Neural progenitor cell (in vitro differentiated cells): ENCODE measurements around the gene FTCD. TPM values are rescaled to one million over a fixed set of nuclear protein-coding genes. Genes with fewer than 3 reads are reported as not detected.

Source experiments
- DNase-seq: peaks from one replicate; pipeline ENCODE4 v3.0.0-alpha.2; 2016; ENCODE audit warnings: low spot score
- H2AFZ ChIP-seq: fragments of 200-600 bp; sonication (generic); replicated peaks from 2 replicates; pipeline ENCODE4 v1.6.1; 2016; ENCODE audit warnings: antibody characterized with exemption
- H3F3A ChIP-seq: fragments of 200-600 bp; sonication (generic); 2 replicates; pipeline ENCODE4 v1.6.1; 2016; ENCODE audit warnings: antibody characterized with exemption, low read depth
- H3K27ac ChIP-seq: fragments of 200-600 bp; sonication (generic); 2 replicates; pipeline ENCODE4 v1.5.1; 2016; ENCODE audit warnings: mild to moderate bottlenecking
- H3K27me3 ChIP-seq: fragments of 200-600 bp; sonication (generic); 2 replicates; pipeline ENCODE4 v1.6.1; 2016; ENCODE audit warnings: mild to moderate bottlenecking, moderate library complexity
- H3K36me3 ChIP-seq: fragments of 200-600 bp; sonication (generic); 2 replicates; pipeline ENCODE4 v1.5.1; 2016
- H3K4me1 ChIP-seq: fragments of 200-600 bp; sonication (generic); 2 replicates; pipeline ENCODE4 v1.6.1; 2016; ENCODE audit warnings: mixed run types
- H3K4me2 ChIP-seq: fragments of 200-600 bp; sonication (generic); 2 replicates; pipeline ENCODE4 v1.6.1; 2016
- H3K4me3 ChIP-seq: fragments of 200-600 bp; sonication (generic); 2 replicates; pipeline ENCODE4 v1.5.1; 2016
- H3K79me2 ChIP-seq: fragments of 200-600 bp; sonication (generic); 2 replicates; pipeline ENCODE4 v1.6.1; 2016; ENCODE audit warnings: low read depth
- H3K9ac ChIP-seq: fragments of 200-600 bp; sonication (generic); 2 replicates; pipeline ENCODE4 v1.6.1; 2016
- H3K9me3 ChIP-seq: fragments of 200-600 bp; sonication (generic); 2 replicates; pipeline ENCODE4 v1.5.1; 2016; ENCODE audit warnings: low read depth
- H4K20me1 ChIP-seq: fragments of 200-600 bp; sonication (generic); 2 replicates; pipeline ENCODE4 v1.6.1; 2016; ENCODE audit warnings: low read depth
- H3K27ac Mint-ChIP-seq: 3 replicates; pipeline ENCODE4 v1.8.0; 2021; ENCODE audit warnings: mixed read lengths
- H3K27me3 Mint-ChIP-seq: 2 replicates; pipeline ENCODE4 v1.8.0; 2022; ENCODE audit warnings: low read depth, mild to moderate bottlenecking, inconsistent platforms, moderate library complexity, mixed read lengths; ENCODE audit not compliant: insufficient read depth
- H3K36me3 Mint-ChIP-seq: 3 replicates; pipeline ENCODE4 v1.8.0; 2021; ENCODE audit warnings: mixed read lengths
- H3K4me1 Mint-ChIP-seq: 3 replicates; pipeline ENCODE4 v1.8.0; 2021; ENCODE audit warnings: mixed read lengths
- H3K4me3 Mint-ChIP-seq: 3 replicates; pipeline ENCODE4 v1.8.0; 2021; ENCODE audit warnings: mild to moderate bottlenecking, moderate library complexity, mixed read lengths
- H3K9me3 Mint-ChIP-seq: 3 replicates; pipeline ENCODE4 v1.8.0; 2020; ENCODE audit warnings: mixed read lengths
- CTCF ChIP-seq: fragments of 200-600 bp; sonication (generic); IDR thresholded peaks from 2 replicates; pipeline ENCODE4 v1.5.1; 2017; ENCODE audit warnings: antibody characterized with exemption, mild to moderate bottlenecking
- EZH2 ChIP-seq: fragments of 200-600 bp; sonication (generic); IDR thresholded peaks from 2 replicates; pipeline ENCODE4 v1.6.1; 2017; ENCODE audit warnings: antibody characterized with exemption, mild to moderate bottlenecking, moderate library complexity
- EZH2phosphoT487 ChIP-seq: fragments of 200-600 bp; sonication (generic); IDR thresholded peaks from 2 replicates; pipeline ENCODE4 v1.6.1; 2017; ENCODE audit warnings: antibody characterized with exemption
- total RNA-seq: library from RNA; depleted of rRNA; stranded (reverse); fragments of >200 nt; gene quantifications from 2 replicates; pipeline ENCODE4 v1.2.3, GENCODE V29; 2015; ENCODE audit warnings: low replicate concordance

Gene FTCD
- total RNA-seq, 1 donor from 2014 or later: not detected

- Histone ChIP-seq H4K20me1 (no peaks in the 10 kb centered on the region), H3K27ac (no peak overlapping the region), H3K4me2 (no peak overlapping the region), H3K27me3 (peaks cover 16% of the 10 kb centered on the region), H3K9me3 (no peaks in the 10 kb centered on the region), H2AFZ (no peak overlapping the region), H3K79me2 (no peaks in the 10 kb centered on the region), H3K4me1 (peaks cover 5% of the 10 kb centered on the region), H3F3A (peaks cover 11% of the 10 kb centered on the region), H3K36me3 (no peaks in the 10 kb centered on the region), H3K9ac (no peak overlapping the region), H3K4me3 (no peak overlapping the region)
- no peak for DNase-seq
- H3K36me3 Mint-ChIP-seq: no peaks in the 10 kb centered on the region
- H3K27ac Mint-ChIP-seq: peak overlapping the region; percentile 75
- H3K4me1 Mint-ChIP-seq: peaks cover 21% of the 10 kb centered on the region
- no peak overlapping the region for H3K4me3 Mint-ChIP-seq
- peaks cover 8% of the 10 kb centered on the region for H3K27me3 Mint-ChIP-seq
- TF ChIP-seq EZH2phosphoT487 (no peak), EZH2 (no peak), CTCF (no peak)
- no peaks in the 10 kb centered on the region for H3K9me3 Mint-ChIP-seq
Measured at GRCh38 chr21:46146856-46147255, 8.5 kb downstream of the FTCD start.

GRCh38 chr21:46145840-46146691, 9.3 kb downstream of the FTCD start:
- peaks cover 11% of the 10 kb centered on the region for H3F3A ChIP-seq
- peaks cover 24% of the 10 kb centered on the region for H3K27me3 ChIP-seq
- no peaks in the 10 kb centered on the region for H3K79me2 ChIP-seq
- DNase-seq: no peak
- no peaks in the 10 kb centered on the region for H3K36me3 ChIP-seq
- peaks cover 2% of the 10 kb centered on the region for H3K9me3 Mint-ChIP-seq
- H3K4me1 ChIP-seq: peaks cover under 1% of the 10 kb centered on the region
- no peak overlapping the region for H3K27ac ChIP-seq
- TF ChIP-seq EZH2phosphoT487: no peak
- TF ChIP-seq EZH2: no peak
- TF ChIP-seq CTCF: no peak
- H4K20me1 ChIP-seq: no peaks in the 10 kb centered on the region
- H3K4me1 Mint-ChIP-seq: peaks cover 21% of the 10 kb centered on the region
- H3K27me3 Mint-ChIP-seq: peaks cover 8% of the 10 kb centered on the region
- H3K4me3 Mint-ChIP-seq: no peak overlapping the region
- no peaks in the 10 kb centered on the region for H3K36me3 Mint-ChIP-seq
- H3K9me3 ChIP-seq: no peaks in the 10 kb centered on the region
- H3K4me2 ChIP-seq: no peak overlapping the region
- peak overlapping the region; percentile 75 for H3K27ac Mint-ChIP-seq
- H3K9ac ChIP-seq: no peak overlapping the region
- no peak overlapping the region for H3K4me3 ChIP-seq
- no peak overlapping the region for H2AFZ ChIP-seq

GRCh38 chr21:46145159-46145839, 10.1 kb downstream of the FTCD start:
- Mint-ChIP-seq H3K27me3 (peaks cover 10% of the 10 kb centered on the region), H3K9me3 (peaks cover 2% of the 10 kb centered on the region), H3K4me3 (no peak overlapping the region), H3K4me1 (peaks cover 21% of the 10 kb centered on the region), H3K36me3 (no peaks in the 10 kb centered on the region), H3K27ac (no peak overlapping the region)
- no peak for DNase-seq
- H3K27me3 ChIP-seq: peaks cover 31% of the 10 kb centered on the region
- H3K9me3 ChIP-seq: no peaks in the 10 kb centered on the region
- H3K79me2 ChIP-seq: no peaks in the 10 kb centered on the region
- H3K27ac ChIP-seq: no peak overlapping the region
- H3K4me2 ChIP-seq: no peak overlapping the region
- H3F3A ChIP-seq: peaks cover 11% of the 10 kb centered on the region
- TF ChIP-seq EZH2: no peak
- TF ChIP-seq EZH2phosphoT487: no peak
- H3K9ac ChIP-seq: no peak overlapping the region
- H3K36me3 ChIP-seq: no peaks in the 10 kb centered on the region
- no peaks in the 10 kb centered on the region for H3K4me1 ChIP-seq
- H3K4me3 ChIP-seq: no peak overlapping the region
- H2AFZ ChIP-seq: no peak overlapping the region
- no peaks in the 10 kb centered on the region for H4K20me1 ChIP-seq
